ENCODE results near the gene SALL1. TPM values are rescaled to one million over a fixed set of nuclear protein-coding genes. Genes with fewer than 3 reads are reported as not detected.

Gene SALL1
- total RNA-seq, 1 experiment from 2014 or later = not detected

DNA sequence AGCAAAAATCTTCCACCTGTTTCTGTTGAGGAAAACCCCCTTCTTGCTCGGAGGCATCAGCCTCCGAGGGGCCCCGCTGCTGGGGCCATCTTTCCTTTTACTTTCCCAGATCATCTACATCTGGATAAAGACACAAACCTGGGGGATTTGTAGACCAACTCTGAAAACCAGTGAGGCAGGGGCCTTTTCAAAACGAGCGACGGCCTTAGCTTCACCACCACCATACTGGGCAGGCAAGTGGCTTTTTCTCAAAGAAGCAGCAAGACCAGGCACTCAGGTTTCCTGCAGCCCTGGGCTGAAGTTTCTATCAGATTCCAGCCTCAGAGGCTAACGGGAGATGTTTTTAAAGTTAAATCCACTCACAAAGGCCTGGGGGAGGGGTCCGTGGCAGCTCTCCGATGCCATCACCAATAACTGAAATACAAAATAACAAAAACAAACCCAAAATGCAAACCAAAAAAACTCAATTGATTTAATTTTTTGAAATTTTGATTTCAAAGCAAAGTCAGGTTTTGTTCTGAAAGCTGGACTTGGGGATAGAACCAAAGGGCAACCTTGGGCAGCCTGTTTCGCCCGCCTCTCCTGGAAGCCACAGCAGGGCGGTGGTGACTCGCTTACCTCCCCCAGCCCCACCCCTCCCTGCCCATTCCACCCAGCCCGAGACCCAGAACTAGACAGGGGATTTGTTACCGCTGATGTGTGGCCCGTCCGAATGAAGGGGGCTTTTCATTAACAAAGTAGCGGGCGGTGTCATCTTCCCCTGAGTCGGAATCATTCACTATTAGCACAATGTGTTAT is 55.8 kb downstream of the SALL1 start:
- DNase-seq = no peak
- CTCF ChIA-PET = interaction anchor here (0.5 to 0.6 kb wide), 2 partner anchors 39 to 1509 kb away, joined by 3 to 4 read pairs; no protein-coding TSS in a partner anchor
- Mint-ChIP-seq H3K27me3 (ENCODE audit: unreplicated experiment) (peaks cover 83% of the 10 kb centered on the region), H3K4me1 (ENCODE audit: low read depth, unreplicated experiment) (no peaks in the 10 kb centered on the region), H3K4me3 (ENCODE audit: low read depth, unreplicated experiment) (no peak overlapping the region), H3K9me3 (ENCODE audit: low read depth, unreplicated experiment) (peaks cover 4% of the 10 kb centered on the region), H3K36me3 (ENCODE audit: insufficient read depth, unreplicated experiment) (no peaks in the 10 kb centered on the region), H3K27ac (ENCODE audit: unreplicated experiment) (no peak overlapping the region)
- BruUV-seq (replicated peaks) = no TSS peak
- intact Hi-C loops (cut with micrococcal nuclease; ENCODE audit: unreplicated experiment) = no loop called here
- TF ChIP-seq, protein P1, sequence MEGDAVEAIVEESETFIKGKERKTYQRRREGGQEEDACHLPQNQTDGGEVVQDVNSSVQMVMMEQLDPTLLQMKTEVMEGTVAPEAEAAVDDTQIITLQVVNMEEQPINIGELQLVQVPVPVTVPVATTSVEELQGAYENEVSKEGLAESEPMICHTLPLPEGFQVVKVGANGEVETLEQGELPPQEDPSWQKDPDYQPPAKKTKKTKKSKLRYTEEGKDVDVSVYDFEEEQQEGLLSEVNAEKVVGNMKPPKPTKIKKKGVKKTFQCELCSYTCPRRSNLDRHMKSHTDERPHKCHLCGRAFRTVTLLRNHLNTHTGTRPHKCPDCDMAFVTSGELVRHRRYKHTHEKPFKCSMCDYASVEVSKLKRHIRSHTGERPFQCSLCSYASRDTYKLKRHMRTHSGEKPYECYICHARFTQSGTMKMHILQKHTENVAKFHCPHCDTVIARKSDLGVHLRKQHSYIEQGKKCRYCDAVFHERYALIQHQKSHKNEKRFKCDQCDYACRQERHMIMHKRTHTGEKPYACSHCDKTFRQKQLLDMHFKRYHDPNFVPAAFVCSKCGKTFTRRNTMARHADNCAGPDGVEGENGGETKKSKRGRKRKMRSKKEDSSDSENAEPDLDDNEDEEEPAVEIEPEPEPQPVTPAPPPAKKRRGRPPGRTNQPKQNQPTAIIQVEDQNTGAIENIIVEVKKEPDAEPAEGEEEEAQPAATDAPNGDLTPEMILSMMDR (IDR thresholded peaks at IDR 0.05; ENCODE audit: unreplicated experiment) = no peak

DNA sequence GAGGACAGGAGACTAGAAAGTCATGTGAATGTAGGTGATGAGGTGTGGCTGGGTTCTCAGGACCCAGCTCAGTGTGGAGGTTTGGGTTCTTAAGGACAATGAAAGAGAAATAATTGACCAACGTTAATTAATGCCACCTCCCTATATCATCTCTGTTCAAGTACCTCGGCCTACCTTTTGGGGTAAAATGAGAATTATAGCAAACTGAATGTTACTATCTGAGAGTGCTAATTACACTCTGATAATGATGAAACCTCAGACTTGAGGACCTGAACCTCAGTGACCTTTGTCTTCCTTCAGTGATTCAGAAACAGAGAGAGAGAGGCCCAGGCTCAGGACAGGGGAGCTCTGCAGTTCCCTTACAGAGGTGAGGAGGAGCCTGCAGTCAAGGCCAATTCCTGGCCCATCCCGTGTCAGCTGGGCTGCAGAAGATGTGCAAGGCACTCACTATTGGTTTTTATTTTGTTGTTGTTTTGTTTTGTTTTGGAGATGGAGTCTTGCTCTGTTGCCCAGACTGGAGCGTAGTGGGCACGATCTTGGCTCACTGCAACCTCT is 57.3 kb downstream of the SALL1 start:
- CTCF ChIA-PET = interaction anchor here (0.6 kb wide), 1 partner anchor 26 kb away, joined by 3 read pairs; no protein-coding TSS in a partner anchor

More for the DNA sequence above, 57.3 kb downstream of the SALL1 start:
- no peak overlapping the region for H3K27ac Mint-ChIP-seq (ENCODE audit: unreplicated experiment)
- intact Hi-C loops (cut with micrococcal nuclease; ENCODE audit: unreplicated experiment) = no loop called here
- TF ChIP-seq, protein P1 (IDR thresholded peaks at IDR 0.05; ENCODE audit: unreplicated experiment) = no peak
- H3K27me3 Mint-ChIP-seq (ENCODE audit: unreplicated experiment) = peaks cover 68% of the 10 kb centered on the region
- no peak overlapping the region for H3K4me3 Mint-ChIP-seq (ENCODE audit: low read depth, unreplicated experiment)
- BruUV-seq (replicated peaks) = no TSS peak
- H3K36me3 Mint-ChIP-seq (ENCODE audit: insufficient read depth, unreplicated experiment) = no peaks in the 10 kb centered on the region
- peaks cover 4% of the 10 kb centered on the region for H3K9me3 Mint-ChIP-seq (ENCODE audit: low read depth, unreplicated experiment)
- H3K4me1 Mint-ChIP-seq (ENCODE audit: low read depth, unreplicated experiment) = no peaks in the 10 kb centered on the region
- DNase-seq = no peak
